GM23338 (cell line): ENCODE measurements around the gene MINAR1. TPM values are rescaled to one million over a fixed set of nuclear protein-coding genes. Genes with fewer than 3 reads are reported as not detected.

ENCODE experiments used
- polyA plus RNA-seq: library from polyadenylated mRNA; unstranded; fragments of >200 nt; fragmentation: Nextera tagmentation; extraction: Ambion mirVana; gene quantifications from 2 replicates; pipeline ENCODE4 v1.2.1, GENCODE V29; 2016
- total RNA-seq: library from RNA; depleted of rRNA; stranded (reverse); fragments of >200 nt; shearing (Covaris generic); gene quantifications from 2 replicates; pipeline ENCODE4 v1.2.3, GENCODE V29; 2014; rRNA removed

MINAR1 gene
- total and polyA plus RNA-seq, 2 experiments from 2014 or later = 0.32 to 1.4 TPM

Other genes starting within 250 kb of the MINAR1 start
- not detected in 2 replicates for gene ANKRD34C, start 149.6 kb upstream of the MINAR1 start, total RNA-seq
- not detected in 2 replicates for gene ANKRD34C, start 149.6 kb upstream of the MINAR1 start, polyA plus RNA-seq
- 49.2 and 55.0 TPM in 2 replicates for gene TMED3, start 121.2 kb upstream of the MINAR1 start, total RNA-seq
- 33.7 and 40.0 TPM in 2 replicates for gene TMED3, start 121.2 kb upstream of the MINAR1 start, polyA plus RNA-seq